ENCODE measurements around the gene KLHDC2.
"Not testable (repeated sequence)": the region's sequence is repeated elsewhere in the genome, so short reads cannot be mapped to it uniquely, and the experiment has no call there.

Gene KLHDC2

GRCh38 chr14:49783394-49784014, 15.6 kb downstream of the KLHDC2 start:
- no peak for DNase-seq

DNA sequence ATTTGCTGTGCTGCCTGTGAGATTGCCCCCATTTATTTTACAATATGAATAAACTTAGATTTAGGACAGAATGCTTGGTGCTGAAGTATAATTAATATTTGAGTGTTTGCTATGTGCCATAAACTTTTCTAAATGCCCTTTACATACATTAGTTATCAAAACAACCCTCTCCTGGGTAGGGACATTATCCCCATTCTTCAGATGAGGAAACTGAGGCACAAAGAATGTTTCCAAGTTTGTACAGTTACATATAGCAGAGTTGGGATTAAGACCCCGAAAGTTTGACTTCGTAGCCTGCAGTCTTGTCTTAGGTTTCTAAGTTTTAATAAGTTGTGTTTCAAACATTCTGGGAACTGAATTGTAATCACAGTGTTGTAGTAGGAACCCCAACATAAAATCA, 18.4 kb downstream of the KLHDC2 start:
- DNase-seq, result no peak

DNA sequence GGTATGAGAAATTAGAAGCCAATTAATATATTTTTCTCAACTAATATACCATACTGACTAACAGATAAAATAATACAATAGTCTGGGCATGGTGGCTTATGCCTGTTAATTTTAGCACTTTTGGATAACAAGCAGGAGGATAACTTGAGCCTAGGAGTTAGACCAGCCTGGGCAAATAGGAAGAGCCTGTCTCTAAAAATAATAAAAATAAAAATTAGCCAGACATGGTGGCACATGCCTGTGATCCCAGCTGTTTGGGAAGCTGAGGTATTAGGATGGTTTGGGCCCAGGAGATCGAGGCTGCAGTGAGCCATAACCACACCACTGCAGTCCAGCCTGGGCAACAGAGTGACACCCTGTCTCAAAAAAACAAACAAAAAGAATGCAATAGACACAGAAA, 24.7 kb downstream of the KLHDC2 start:
- DNase-seq, result no peak

DNA sequence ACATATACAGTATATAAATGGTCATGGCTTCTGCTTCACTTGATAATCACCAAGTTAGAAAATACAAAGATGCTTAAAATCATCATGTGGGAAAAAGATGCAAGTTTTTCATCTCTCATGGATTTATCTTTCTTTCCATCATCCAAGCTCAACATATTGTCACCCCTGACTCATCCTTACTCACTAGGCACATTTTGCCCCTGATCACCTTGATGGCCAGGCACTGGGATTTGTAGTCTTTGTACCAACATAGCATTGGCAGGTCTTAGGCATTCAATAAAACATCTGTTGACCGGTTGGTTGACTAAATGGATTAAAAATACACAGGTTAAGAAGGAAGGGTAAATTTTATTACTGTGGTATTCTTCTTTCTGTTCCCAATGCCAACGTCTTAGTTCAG, 28.1 kb downstream of the KLHDC2 start:
- DNase-seq, result no peak

- no peak for DNase-seq
Observed at GRCh38 chr14:49808780-49809179, 40.8 kb downstream of the KLHDC2 start.

- DNase-seq, result not testable (repeated sequence)
Observed at GRCh38 chr14:49816118-49816517, 48.2 kb downstream of the KLHDC2 start.

GRCh38 chr14:49816844-49817243, 48.9 kb downstream of the KLHDC2 start:
- no peak for DNase-seq

GRCh38 chr14:49820176-49820575, 52.2 kb downstream of the KLHDC2 start:
- no peak for DNase-seq

GRCh38 chr14:49828640-49829039, 60.7 kb downstream of the KLHDC2 start:
- no peak for DNase-seq

All from islet precursor cell (in vitro differentiated cells).